Duodenal mucosa (tissue), 2 donors: ENCODE data around the gene MYLK4.

Experiments used
- H3K27ac ChIP-seq: one replicate; pipeline ENCODE4 v1.7.0; 2013; ENCODE audit warnings: low read depth, low read length
- H3K27me3 ChIP-seq, 2 donors: one replicate each; pipeline ENCODE4 v1.7.0; 2013; ENCODE audit warnings: low read length in 2 of 2, control low read depth in 1 of 2; ENCODE audit not compliant: insufficient read depth in 2 of 2, control insufficient read depth in 1 of 2
- H3K36me3 ChIP-seq, 2 donors: one replicate each; pipeline ENCODE4 v1.7.0; 2013; ENCODE audit warnings: low read length in 2 of 2, control low read depth in 1 of 2; ENCODE audit not compliant: insufficient read depth in 2 of 2, control insufficient read depth in 1 of 2
- H3K4me1 ChIP-seq, 2 donors: one replicate each; pipeline ENCODE4 v1.7.0; 2013; ENCODE audit warnings: low read length in 2 of 2, control low read depth in 1 of 2; ENCODE audit not compliant: insufficient read depth in 2 of 2, control insufficient read depth in 1 of 2
- H3K4me3 ChIP-seq, 2 donors: one replicate each; pipeline ENCODE4 v1.7.0; 2013; ENCODE audit warnings: low read length in 2 of 2, low read depth in 1 of 2
- H3K9ac ChIP-seq, 2 donors: one replicate each; pipeline ENCODE4 v1.7.0; 2013; ENCODE audit warnings: low read length in 2 of 2, low read depth in 1 of 2
- H3K9me3 ChIP-seq, 2 donors: one replicate each; pipeline ENCODE4 v1.7.0; 2013; ENCODE audit warnings: low read length in 2 of 2, control low read depth in 1 of 2; ENCODE audit not compliant: control insufficient read depth in 1 of 2

Gene MYLK4

GRCh38 chr6:2639167-2639566 is 111.6 kb downstream of the MYLK4 start:
- no peaks in the 10 kb centered on the region for H3K36me3 ChIP-seq
- no peaks in the 10 kb centered on the region for H3K9me3 ChIP-seq
- no peak overlapping the region for H3K9ac ChIP-seq
- no peak overlapping the region for H3K27ac ChIP-seq
- H3K27me3 ChIP-seq: peaks cover 22 to 40% of the 10 kb centered on the region in 2 donors
- no peak overlapping the region for H3K4me3 ChIP-seq
- H3K4me1 ChIP-seq: peaks cover 4 to 5% of the 10 kb centered on the region in 2 donors

- H3K36me3 ChIP-seq: no peaks in the 10 kb centered on the region
- H3K9ac ChIP-seq: no peak overlapping the region
- peaks cover 4 to 5% of the 10 kb centered on the region in 2 donors for H3K4me1 ChIP-seq
- no peak overlapping the region for H3K4me3 ChIP-seq
- no peak overlapping the region for H3K27ac ChIP-seq
- no peaks in the 10 kb centered on the region for H3K9me3 ChIP-seq
- H3K27me3 ChIP-seq: peaks cover 13 to 27% of the 10 kb centered on the region in 2 donors
Measured at GRCh38 chr6:2636672-2637071, 114.0 kb downstream of the MYLK4 start.

- Histone ChIP-seq H3K4me1 (peaks cover 4 to 5% of the 10 kb centered on the region in 2 donors), H3K36me3 (no peaks in the 10 kb centered on the region), H3K9ac (no peak overlapping the region), H3K27ac (no peak overlapping the region), H3K4me3 (no peak overlapping the region), H3K27me3 (peaks cover 10 to 23% of the 10 kb centered on the region in 2 donors), H3K9me3 (no peaks in the 10 kb centered on the region)
Measured at GRCh38 chr6:2635911-2636310, 114.8 kb downstream of the MYLK4 start.

GRCh38 chr6:2634139-2634964 is 116.4 kb downstream of the MYLK4 start:
- no peaks in the 10 kb centered on the region for H3K9me3 ChIP-seq
- H3K9ac ChIP-seq: peak overlapping the region in 1 of 2 donors; percentile 6
- H3K4me3 ChIP-seq: peak overlapping the region; percentile 50 to 57
- peaks cover 4 to 12% of the 10 kb centered on the region in 2 donors for H3K27me3 ChIP-seq
- H3K4me1 ChIP-seq: peaks cover 4 to 5% of the 10 kb centered on the region in 2 donors
- H3K27ac ChIP-seq: no peak overlapping the region
- H3K36me3 ChIP-seq: no peaks in the 10 kb centered on the region

GRCh38 chr6:2633736-2634135 is 117.0 kb downstream of the MYLK4 start:
- Histone ChIP-seq H3K9me3 (no peaks in the 10 kb centered on the region), H3K27ac (no peak overlapping the region), H3K27me3 (peaks cover 4 to 8% of the 10 kb centered on the region in 2 donors), H3K4me1 (peaks cover 4 to 5% of the 10 kb centered on the region in 2 donors), H3K9ac (peak overlapping the region in 1 of 2 donors; percentile 6), H3K4me3 (peak overlapping the region; percentile 50 to 57), H3K36me3 (no peaks in the 10 kb centered on the region)

GRCh38 chr6:2632976-2633584 is 117.6 kb downstream of the MYLK4 start:
- H3K4me1 ChIP-seq: peaks cover 4 to 5% of the 10 kb centered on the region in 2 donors
- H3K4me3 ChIP-seq: no peak overlapping the region
- no peaks in the 10 kb centered on the region for H3K9me3 ChIP-seq
- H3K36me3 ChIP-seq: no peaks in the 10 kb centered on the region
- no peak overlapping the region for H3K9ac ChIP-seq
- peaks cover 4 to 6% of the 10 kb centered on the region in 2 donors for H3K27me3 ChIP-seq
- no peak overlapping the region for H3K27ac ChIP-seq

- Histone ChIP-seq H3K9ac (no peak overlapping the region), H3K27ac (no peak overlapping the region), H3K27me3 (peaks cover 4 to 6% of the 10 kb centered on the region in 2 donors), H3K4me3 (no peak overlapping the region), H3K9me3 (no peaks in the 10 kb centered on the region), H3K36me3 (no peaks in the 10 kb centered on the region), H3K4me1 (peaks cover 4 to 5% of the 10 kb centered on the region in 2 donors)
Measured at GRCh38 chr6:2632368-2632767, 118.4 kb downstream of the MYLK4 start.

- Histone ChIP-seq H3K36me3 (no peaks in the 10 kb centered on the region), H3K27me3 (peaks cover 0 to 4% of the 10 kb centered on the region in 2 donors), H3K4me3 (no peak overlapping the region), H3K4me1 (peaks cover 4 to 5% of the 10 kb centered on the region in 2 donors), H3K27ac (no peak overlapping the region), H3K9me3 (no peaks in the 10 kb centered on the region), H3K9ac (no peak overlapping the region)
Measured at GRCh38 chr6:2630891-2631571, 119.7 kb downstream of the MYLK4 start.

GRCh38 chr6:2630359-2630758 is 120.4 kb downstream of the MYLK4 start:
- H3K4me1 ChIP-seq: peaks cover 4 to 5% of the 10 kb centered on the region in 2 donors
- H3K9ac ChIP-seq: no peak overlapping the region
- H3K4me3 ChIP-seq: no peak overlapping the region
- H3K36me3 ChIP-seq: no peaks in the 10 kb centered on the region
- H3K9me3 ChIP-seq: no peaks in the 10 kb centered on the region
- H3K27me3 ChIP-seq: peaks cover 0 to 4% of the 10 kb centered on the region in 2 donors
- no peak overlapping the region for H3K27ac ChIP-seq

- H3K36me3 ChIP-seq: no peaks in the 10 kb centered on the region
- peaks cover 4 to 6% of the 10 kb centered on the region in 2 donors for H3K27me3 ChIP-seq
- no peak overlapping the region for H3K27ac ChIP-seq
- no peaks in the 10 kb centered on the region for H3K4me1 ChIP-seq
- H3K4me3 ChIP-seq: no peak overlapping the region
- no peaks in the 10 kb centered on the region for H3K9me3 ChIP-seq
- no peak overlapping the region for H3K9ac ChIP-seq
Measured at GRCh38 chr6:2626401-2626800, 124.3 kb downstream of the MYLK4 start.
